ENCODE data around the gene MINDY4. TPM values are rescaled to one million over a fixed set of nuclear protein-coding genes. Genes with fewer than 3 reads are reported as not detected.

MINDY4 gene
- total RNA-seq, 1 donor from 2014 or later: 4.1 TPM

DNA sequence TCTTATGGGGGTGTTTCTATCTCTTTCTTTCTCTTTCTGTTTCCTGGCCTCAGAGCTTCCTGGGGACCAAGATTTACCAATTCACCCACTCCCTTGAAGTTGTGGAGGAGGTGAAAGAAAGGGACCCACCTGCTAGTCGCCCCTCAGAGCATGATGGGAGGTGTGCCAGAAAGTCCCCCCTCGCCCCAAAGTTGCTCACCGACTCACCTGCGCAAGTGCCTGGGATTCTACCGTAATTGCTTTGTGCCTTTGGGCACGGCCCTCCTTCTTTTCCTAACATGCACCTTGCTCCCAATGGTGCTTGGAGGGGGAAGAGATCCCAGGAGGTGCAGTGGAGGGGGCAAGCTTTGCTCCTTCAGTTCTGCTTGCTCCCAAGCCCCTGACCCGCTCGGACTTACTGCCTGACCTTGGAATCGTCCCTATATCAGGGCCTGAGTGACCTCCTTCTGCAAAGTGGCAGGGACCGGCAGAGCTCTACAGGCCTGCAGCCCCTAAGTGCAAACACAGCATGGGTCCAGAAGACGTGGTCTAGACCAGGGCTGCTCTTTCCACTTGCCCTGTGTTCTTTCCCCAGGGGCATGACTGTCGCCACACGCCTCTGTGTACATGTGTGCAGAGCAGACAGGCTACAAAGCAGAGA is 152.7 kb downstream of the MINDY4 start:
- Histone ChIP-seq H3K9ac (ENCODE audit: low read length) (no peak overlapping the region), H3K4me3 (ENCODE audit: insufficient read depth, low read depth, low read length) (no peak overlapping the region), H3K27me3 (ENCODE audit: insufficient read depth, low read length) (no peaks in the 10 kb centered on the region), H2AFZ (ENCODE audit: low read depth, low read length) (no peak overlapping the region), H3K79me2 (ENCODE audit: insufficient read depth, low read length) (no peaks in the 10 kb centered on the region), H3K4me2 (ENCODE audit: low read length) (no peak overlapping the region), H3K9me3 (ENCODE audit: insufficient read depth, low read depth, low read length) (peaks cover 8% of the 10 kb centered on the region), H3K4me1 (ENCODE audit: insufficient read depth, low read length) (peaks cover 20% of the 10 kb centered on the region), H3K27ac (ENCODE audit: low read depth, low read length) (no peak overlapping the region), H3K36me3 (ENCODE audit: insufficient read depth, low read length) (no peaks in the 10 kb centered on the region), H4K20me1 (ENCODE audit: insufficient read depth, low read length) (no peaks in the 10 kb centered on the region)
- FAIRE-seq: no peak
- no peak for DNase-seq (ENCODE audit: low read depth)
- peaks cover 19% of the 10 kb centered on the region for H3K4me1 Mint-ChIP-seq (ENCODE audit: low read depth, unreplicated experiment)
- peaks cover 11% of the 10 kb centered on the region for H3K36me3 Mint-ChIP-seq (ENCODE audit: low read depth, unreplicated experiment)
- TF ChIP-seq EZH2 (IDR thresholded peaks at IDR 0.05; ENCODE audit: insufficient read depth, low read length) (no peak), CTCF (IDR thresholded peaks at IDR 0.05; ENCODE audit: insufficient read depth, low read depth, low read length) (no peak)
- no peak overlapping the region for H3K4me3 Mint-ChIP-seq (ENCODE audit: unreplicated experiment)
- peaks cover 2% of the 10 kb centered on the region for H3K9me3 Mint-ChIP-seq (ENCODE audit: unreplicated experiment)
- H3K27ac Mint-ChIP-seq (ENCODE audit: unreplicated experiment): no peak overlapping the region
- peaks cover 6% of the 10 kb centered on the region for H3K27me3 Mint-ChIP-seq (ENCODE audit: low read depth, unreplicated experiment)

DNA sequence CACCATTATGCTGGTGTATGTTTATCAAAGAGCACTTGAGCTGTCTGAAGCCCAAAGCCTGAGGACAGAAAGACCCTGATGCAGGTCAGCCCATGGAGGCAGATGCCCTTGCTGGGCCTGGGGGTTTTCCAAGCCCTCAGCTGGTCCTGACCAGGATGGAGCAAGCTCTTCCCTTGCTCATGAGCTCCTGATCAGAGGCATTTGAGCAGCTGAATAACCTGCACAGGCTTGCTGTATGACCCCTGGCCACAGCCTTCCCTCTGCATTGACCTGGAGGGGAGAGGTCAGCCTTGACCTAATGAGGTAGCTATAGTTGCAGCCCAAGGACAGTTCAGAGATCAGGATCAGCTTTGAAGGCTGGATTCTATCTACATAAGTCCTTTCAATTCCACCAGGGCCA is 153.4 kb downstream of the MINDY4 start:
- DNase-seq (ENCODE audit: low read depth) (no peak), FAIRE-seq (no peak)
- Mint-ChIP-seq H3K27me3 (ENCODE audit: low read depth, unreplicated experiment) (peaks cover 9% of the 10 kb centered on the region), H3K27ac (ENCODE audit: unreplicated experiment) (no peak overlapping the region), H3K4me1 (ENCODE audit: low read depth, unreplicated experiment) (peaks cover 19% of the 10 kb centered on the region), H3K4me3 (ENCODE audit: unreplicated experiment) (no peak overlapping the region), H3K36me3 (ENCODE audit: low read depth, unreplicated experiment) (peaks cover 11% of the 10 kb centered on the region), H3K9me3 (ENCODE audit: unreplicated experiment) (peaks cover 2% of the 10 kb centered on the region)
- no peak overlapping the region for H2AFZ ChIP-seq (ENCODE audit: low read depth, low read length)
- peaks cover 8% of the 10 kb centered on the region for H3K9me3 ChIP-seq (ENCODE audit: insufficient read depth, low read depth, low read length)
- H4K20me1 ChIP-seq (ENCODE audit: insufficient read depth, low read length): no peaks in the 10 kb centered on the region
- H3K9ac ChIP-seq (ENCODE audit: low read length): no peak overlapping the region
- no peak for TF ChIP-seq EZH2 (IDR thresholded peaks at IDR 0.05; ENCODE audit: insufficient read depth, low read length)
- TF ChIP-seq CTCF (IDR thresholded peaks at IDR 0.05; ENCODE audit: insufficient read depth, low read depth, low read length): no peak
- peaks cover 20% of the 10 kb centered on the region for H3K4me1 ChIP-seq (ENCODE audit: insufficient read depth, low read length)
- no peak overlapping the region for H3K4me2 ChIP-seq (ENCODE audit: low read length)
- no peaks in the 10 kb centered on the region for H3K36me3 ChIP-seq (ENCODE audit: insufficient read depth, low read length)
- no peak overlapping the region for H3K4me3 ChIP-seq (ENCODE audit: insufficient read depth, low read depth, low read length)
- H3K27ac ChIP-seq (ENCODE audit: low read depth, low read length): no peak overlapping the region
- H3K79me2 ChIP-seq (ENCODE audit: insufficient read depth, low read length): no peaks in the 10 kb centered on the region
- H3K27me3 ChIP-seq (ENCODE audit: insufficient read depth, low read length): no peaks in the 10 kb centered on the region

DNA sequence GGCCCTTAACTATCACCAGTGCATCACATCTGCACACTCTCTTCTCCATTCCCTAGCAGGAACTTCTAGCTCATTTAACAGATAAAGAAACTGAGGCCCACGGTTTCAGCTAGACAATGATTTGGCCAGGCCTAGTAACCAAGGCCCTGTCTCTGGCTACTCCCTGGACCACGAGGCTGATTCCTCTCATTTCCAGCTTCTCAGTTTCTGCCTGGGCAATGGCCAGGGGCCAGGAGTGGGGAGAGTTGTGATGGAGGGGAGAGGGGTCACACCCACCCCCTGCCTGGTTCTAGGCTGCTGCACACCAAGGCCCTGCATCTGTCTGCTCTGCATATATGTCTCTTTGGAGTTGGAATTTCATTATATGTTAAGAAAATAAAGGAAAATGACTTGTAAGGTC is 153.9 kb downstream of the MINDY4 start:
- FAIRE-seq (no peak), DNase-seq (ENCODE audit: low read depth) (no peak)
- no peaks in the 10 kb centered on the region for H3K36me3 ChIP-seq (ENCODE audit: insufficient read depth, low read length)
- peaks cover 8% of the 10 kb centered on the region for H3K9me3 ChIP-seq (ENCODE audit: insufficient read depth, low read depth, low read length)
- H3K4me1 ChIP-seq (ENCODE audit: insufficient read depth, low read length): peaks cover 18% of the 10 kb centered on the region
- H3K27ac ChIP-seq (ENCODE audit: low read depth, low read length): no peak overlapping the region
- H3K4me3 ChIP-seq (ENCODE audit: insufficient read depth, low read depth, low read length): no peak overlapping the region
- no peak overlapping the region for H3K9ac ChIP-seq (ENCODE audit: low read length)
- H3K4me1 Mint-ChIP-seq (ENCODE audit: low read depth, unreplicated experiment): peaks cover 17% of the 10 kb centered on the region
- H3K27me3 ChIP-seq (ENCODE audit: insufficient read depth, low read length): peaks cover 3% of the 10 kb centered on the region
- H3K4me3 Mint-ChIP-seq (ENCODE audit: unreplicated experiment): no peak overlapping the region
- peaks cover 12% of the 10 kb centered on the region for H3K27me3 Mint-ChIP-seq (ENCODE audit: low read depth, unreplicated experiment)
- H3K79me2 ChIP-seq (ENCODE audit: insufficient read depth, low read length): no peaks in the 10 kb centered on the region
- H3K9me3 Mint-ChIP-seq (ENCODE audit: unreplicated experiment): peaks cover 2% of the 10 kb centered on the region
- no peak overlapping the region for H2AFZ ChIP-seq (ENCODE audit: low read depth, low read length)
- TF ChIP-seq CTCF (IDR thresholded peaks at IDR 0.05; ENCODE audit: insufficient read depth, low read depth, low read length) (no peak), EZH2 (IDR thresholded peaks at IDR 0.05; ENCODE audit: insufficient read depth, low read length) (no peak)
- H3K36me3 Mint-ChIP-seq (ENCODE audit: low read depth, unreplicated experiment): peaks cover 11% of the 10 kb centered on the region
- no peaks in the 10 kb centered on the region for H4K20me1 ChIP-seq (ENCODE audit: insufficient read depth, low read length)
- H3K4me2 ChIP-seq (ENCODE audit: low read length): no peak overlapping the region
- no peak overlapping the region for H3K27ac Mint-ChIP-seq (ENCODE audit: unreplicated experiment)
